ENCODE results near the gene CLTC.

CLTC gene

GRCh38 chr17:59611503-59611902 is 8.2 kb upstream of the CLTC start:
- TF ChIP-seq, protein P1, sequence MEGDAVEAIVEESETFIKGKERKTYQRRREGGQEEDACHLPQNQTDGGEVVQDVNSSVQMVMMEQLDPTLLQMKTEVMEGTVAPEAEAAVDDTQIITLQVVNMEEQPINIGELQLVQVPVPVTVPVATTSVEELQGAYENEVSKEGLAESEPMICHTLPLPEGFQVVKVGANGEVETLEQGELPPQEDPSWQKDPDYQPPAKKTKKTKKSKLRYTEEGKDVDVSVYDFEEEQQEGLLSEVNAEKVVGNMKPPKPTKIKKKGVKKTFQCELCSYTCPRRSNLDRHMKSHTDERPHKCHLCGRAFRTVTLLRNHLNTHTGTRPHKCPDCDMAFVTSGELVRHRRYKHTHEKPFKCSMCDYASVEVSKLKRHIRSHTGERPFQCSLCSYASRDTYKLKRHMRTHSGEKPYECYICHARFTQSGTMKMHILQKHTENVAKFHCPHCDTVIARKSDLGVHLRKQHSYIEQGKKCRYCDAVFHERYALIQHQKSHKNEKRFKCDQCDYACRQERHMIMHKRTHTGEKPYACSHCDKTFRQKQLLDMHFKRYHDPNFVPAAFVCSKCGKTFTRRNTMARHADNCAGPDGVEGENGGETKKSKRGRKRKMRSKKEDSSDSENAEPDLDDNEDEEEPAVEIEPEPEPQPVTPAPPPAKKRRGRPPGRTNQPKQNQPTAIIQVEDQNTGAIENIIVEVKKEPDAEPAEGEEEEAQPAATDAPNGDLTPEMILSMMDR (IDR thresholded peaks at IDR 0.05; ENCODE audit: low read depth, low read length) = no peak
- H3K4me3 ChIP-seq (ENCODE audit: low read depth, low read length) = no peak overlapping the region
- DNase-seq (ENCODE audit: low read depth, low spot score) = no peak
- in situ Hi-C loops (cut with HindIII; ENCODE audit: low sequenced_read_pairs) = no loop called here

GRCh38 chr17:59616253-59616920 is 3.3 kb upstream of the CLTC start:
- in situ Hi-C loops (cut with HindIII; ENCODE audit: low sequenced_read_pairs) = no loop called here
- H3K4me3 ChIP-seq (ENCODE audit: low read depth, low read length) = no peak overlapping the region
- TF ChIP-seq, protein P1 (IDR thresholded peaks at IDR 0.05; ENCODE audit: low read depth, low read length) = no peak
- no peak for DNase-seq (ENCODE audit: low read depth, low spot score)

- DNase-seq (ENCODE audit: low read depth, low spot score) = no peak
These were observed 2.5 kb upstream of the CLTC start for GRCh38 chr17:59617156-59617732.

GRCh38 chr17:59619035-59619297 is 729 bp upstream of the CLTC start:
- peak overlapping the region; percentile 95 for H3K4me3 ChIP-seq (ENCODE audit: low read depth, low read length)
- TF ChIP-seq, protein P1 (IDR thresholded peaks at IDR 0.05; ENCODE audit: low read depth, low read length) = no peak
- in situ Hi-C loops (cut with HindIII; ENCODE audit: low sequenced_read_pairs) = no loop called here
- no peak for DNase-seq (ENCODE audit: low read depth, low spot score)

More at GRCh38 chr17:59617156-59617732, 2.5 kb upstream of the CLTC start:
- in situ Hi-C loops (cut with HindIII; ENCODE audit: low sequenced_read_pairs) = no loop called here
- H3K4me3 ChIP-seq (ENCODE audit: low read depth, low read length) = no peak overlapping the region
- TF ChIP-seq, protein P1 (IDR thresholded peaks at IDR 0.05; ENCODE audit: low read depth, low read length) = no peak

DNA sequence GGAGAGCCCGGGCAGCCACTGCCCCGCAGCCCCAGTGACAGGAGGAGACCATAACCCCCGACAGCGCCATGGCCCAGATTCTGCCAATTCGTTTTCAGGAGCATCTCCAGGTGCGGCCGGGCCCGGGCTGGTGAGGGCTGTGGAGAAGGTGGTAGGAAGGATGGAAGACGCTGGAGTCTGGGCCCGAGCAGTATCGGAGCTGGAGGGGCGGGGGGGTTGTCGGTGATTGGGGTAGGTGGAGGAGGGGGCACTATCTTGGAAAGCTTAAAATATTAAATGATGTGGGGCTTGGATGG is 317 bp downstream of the CLTC start:
- peak overlapping the region; percentile 95 for H3K4me3 ChIP-seq (ENCODE audit: low read depth, low read length)
- in situ Hi-C loops (cut with HindIII; ENCODE audit: low sequenced_read_pairs) = no loop called here
- no peak for DNase-seq (ENCODE audit: low read depth, low spot score)
- TF ChIP-seq, protein P1 (IDR thresholded peaks at IDR 0.05; ENCODE audit: low read depth, low read length) = no peak

DNA sequence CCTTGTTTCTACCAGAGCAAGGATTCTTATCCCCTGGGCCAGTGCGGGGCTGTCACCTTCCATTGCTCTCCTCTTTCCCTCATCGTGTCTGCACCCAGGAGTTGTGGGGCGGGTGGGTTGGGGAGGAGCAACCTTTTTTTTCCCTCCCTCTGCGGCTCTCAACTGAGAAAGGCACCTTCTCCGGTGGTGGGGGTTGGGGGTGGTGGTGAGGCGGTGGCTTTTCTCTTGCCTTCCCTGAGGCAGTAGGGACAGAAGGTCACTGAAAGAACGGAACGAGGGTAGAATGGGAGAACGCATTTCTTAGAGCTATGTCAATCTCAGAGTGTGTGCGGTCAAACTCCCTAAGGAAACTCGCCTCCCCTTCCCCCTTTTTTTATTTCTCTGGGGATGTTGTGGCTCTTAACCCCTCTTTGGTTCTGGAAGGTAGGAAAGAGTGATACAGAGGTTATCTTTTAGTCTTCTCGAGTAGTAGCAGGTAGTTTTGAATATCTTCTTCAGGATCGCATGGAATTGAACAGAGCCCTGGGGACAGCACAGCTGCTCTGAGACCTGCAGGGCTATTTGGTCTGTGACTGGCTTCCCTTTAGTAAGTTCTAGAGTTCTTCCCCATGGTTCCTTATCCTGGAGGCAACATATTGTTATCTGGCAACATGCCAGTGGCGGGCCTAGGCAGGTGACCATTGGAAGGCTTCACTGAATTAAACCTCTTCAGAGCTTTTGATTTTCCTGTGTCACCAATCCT is 994 bp downstream of the CLTC start:
- H3K4me3 ChIP-seq (ENCODE audit: low read depth, low read length) = peak overlapping the region; percentile 95
- in situ Hi-C loops (cut with HindIII; ENCODE audit: low sequenced_read_pairs) = no loop called here
- TF ChIP-seq, protein P1 (IDR thresholded peaks at IDR 0.05; ENCODE audit: low read depth, low read length) = no peak
- peak; percentile 32 for DNase-seq (ENCODE audit: low read depth, low spot score)

Measured in astrocyte of the spinal cord (primary cell).